ENCODE data around the gene NUAK2.
A peak's percentile ranks its signal among the peaks of the same experiment; 100 is the strongest.

The NUAK2 gene

DNA sequence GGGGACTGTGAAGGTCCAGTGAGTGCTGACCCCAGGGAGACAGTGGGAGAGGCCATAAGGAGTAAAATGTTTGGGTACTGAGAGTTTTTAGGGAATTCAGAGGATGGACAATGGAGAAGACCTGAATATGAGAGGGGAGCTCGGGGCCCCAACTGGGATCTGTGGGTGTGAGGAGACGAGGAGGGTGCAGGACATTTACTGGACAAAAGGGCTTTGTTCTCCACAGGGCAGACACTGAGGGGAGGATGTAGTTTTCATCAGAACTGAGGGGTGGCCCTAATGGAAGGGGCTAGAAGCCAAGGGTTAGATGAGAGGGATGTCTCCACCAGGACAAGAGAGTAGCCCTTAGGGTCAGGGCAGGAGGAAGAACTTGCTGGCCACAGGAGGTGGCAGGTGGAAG lies 63.8 kb downstream of the NUAK2 start:
- DNase-seq (ENCODE audit: low read depth): no peak

DNA sequence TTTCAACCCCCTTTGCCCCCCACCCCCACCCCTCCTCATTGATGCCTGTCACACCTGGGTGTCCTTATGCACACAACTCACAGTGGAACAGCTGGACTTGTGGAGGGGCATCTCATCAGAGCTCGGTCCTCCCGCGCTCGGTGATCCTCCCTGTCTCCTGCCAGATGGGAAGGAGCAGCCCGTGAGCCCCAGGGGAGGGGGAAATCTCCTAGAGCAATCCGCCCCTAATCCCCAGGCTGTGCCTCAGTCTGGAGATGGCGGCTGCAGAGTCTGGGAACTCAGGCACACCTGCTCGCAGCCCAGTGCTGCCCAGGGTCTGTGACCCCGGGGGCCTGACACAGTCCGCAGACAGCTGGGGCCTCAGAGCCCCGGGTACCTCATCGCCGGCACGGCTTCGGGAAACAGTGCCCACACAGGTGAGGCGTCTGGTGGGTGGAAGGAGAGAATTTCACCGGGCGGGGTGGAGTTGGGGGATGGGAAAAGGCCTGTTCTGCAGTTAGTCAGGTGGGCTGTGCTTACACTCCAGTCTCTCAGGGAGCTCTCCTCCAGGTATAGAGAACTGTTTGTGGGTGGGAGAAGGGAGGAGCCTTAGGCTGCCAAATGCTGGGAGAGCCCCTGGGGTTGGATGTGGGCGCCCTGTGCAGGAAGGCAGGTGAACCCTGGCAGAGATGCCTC lies 64.5 kb downstream of the NUAK2 start:
- no peak for DNase-seq (ENCODE audit: low read depth)

DNA sequence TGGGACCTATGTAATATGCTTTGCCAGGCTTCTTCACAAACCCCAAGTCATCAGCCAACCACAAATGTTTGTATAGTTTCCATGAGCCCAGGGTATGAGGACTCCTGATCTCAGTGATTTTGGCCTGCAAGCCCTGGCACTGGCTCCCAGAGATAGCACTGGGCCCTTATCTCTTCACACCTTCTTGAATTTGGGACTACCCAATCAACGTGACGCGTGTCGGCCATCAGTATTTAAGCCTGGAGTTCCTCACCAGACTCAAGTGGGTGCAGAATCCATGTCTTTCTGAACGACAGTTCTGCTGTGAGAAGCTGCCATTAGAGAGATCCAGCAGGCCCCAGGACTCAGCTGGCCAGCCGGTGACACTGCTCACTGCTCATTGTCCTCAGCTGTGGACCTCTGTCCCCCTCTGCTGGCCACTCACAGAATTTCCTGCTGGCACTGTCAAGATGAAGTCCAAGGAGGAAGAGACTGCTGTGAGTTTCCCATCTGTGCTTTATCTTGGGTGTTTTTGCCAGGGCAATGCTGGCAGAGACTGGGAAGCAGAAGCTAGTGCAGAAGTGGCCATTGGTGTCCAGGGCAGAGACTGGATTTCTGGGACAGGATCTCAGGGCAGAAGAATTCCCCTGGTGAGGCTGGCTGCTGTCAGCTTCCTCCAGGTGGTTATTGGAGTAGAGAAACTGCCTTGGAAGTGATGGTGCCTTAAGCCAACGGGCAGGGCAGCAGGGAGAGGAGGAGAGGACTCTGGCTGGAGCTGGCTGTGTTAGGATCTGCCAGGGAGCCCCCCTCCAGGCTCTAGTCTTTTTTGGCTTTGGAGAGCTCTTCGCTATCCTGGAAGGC lies 65.4 kb downstream of the NUAK2 start:
- DNase-seq (ENCODE audit: low read depth): peak; percentile 73
